ENCODE results near the gene KANSL1.
"Not testable (repeated sequence)": the region's sequence is repeated elsewhere in the genome, so short reads cannot be mapped to it uniquely, and the experiment has no call there.

The KANSL1 gene

GRCh38 chr17:46117117-46117516 is 76.1 kb downstream of the KANSL1 start:
- DNase-seq (ENCODE audit: low read depth): no peak

- DNase-seq (ENCODE audit: low read depth): no peak
These were observed 77.5 kb downstream of the KANSL1 start for GRCh38 chr17:46115699-46116098.

- not testable (repeated sequence) for DNase-seq (ENCODE audit: low read depth)
These were observed 82.0 kb downstream of the KANSL1 start for GRCh38 chr17:46111236-46111635.

- no peak for DNase-seq (ENCODE audit: low read depth)
These were observed 83.0 kb downstream of the KANSL1 start for GRCh38 chr17:46110219-46110618.

GRCh38 chr17:46109603-46110189 is 83.5 kb downstream of the KANSL1 start:
- no peak for DNase-seq (ENCODE audit: low read depth)

- no peak for DNase-seq (ENCODE audit: low read depth)
These were observed 84.6 kb downstream of the KANSL1 start for GRCh38 chr17:46108550-46109110.

GRCh38 chr17:46108120-46108519 is 85.1 kb downstream of the KANSL1 start:
- DNase-seq (ENCODE audit: low read depth): no peak

GRCh38 chr17:46106966-46107644 is 86.1 kb downstream of the KANSL1 start:
- no peak for DNase-seq (ENCODE audit: low read depth)

GRCh38 chr17:46102806-46103205 is 90.4 kb downstream of the KANSL1 start:
- DNase-seq (ENCODE audit: low read depth): not testable (repeated sequence)

GRCh38 chr17:46101785-46102617 is 91.2 kb downstream of the KANSL1 start:
- DNase-seq (ENCODE audit: low read depth): not testable (repeated sequence)

GRCh38 chr17:46100590-46100989 is 92.6 kb downstream of the KANSL1 start:
- no peak for DNase-seq (ENCODE audit: low read depth)

- DNase-seq (ENCODE audit: low read depth): no peak
These were observed 93.4 kb downstream of the KANSL1 start for GRCh38 chr17:46099865-46100264.

GRCh38 chr17:46097497-46097896 is 95.7 kb downstream of the KANSL1 start:
- no peak for DNase-seq (ENCODE audit: low read depth)

GRCh38 chr17:46092991-46093390 is 100.2 kb downstream of the KANSL1 start:
- DNase-seq (ENCODE audit: low read depth): no peak

GRCh38 chr17:46090871-46091270 is 102.4 kb downstream of the KANSL1 start:
- no peak for DNase-seq (ENCODE audit: low read depth)

- no peak for DNase-seq (ENCODE audit: low read depth)
These were observed 103.8 kb downstream of the KANSL1 start for GRCh38 chr17:46089389-46089965.

GRCh38 chr17:46088595-46088994 is 104.6 kb downstream of the KANSL1 start:
- DNase-seq (ENCODE audit: low read depth): no peak

GRCh38 chr17:46087871-46088270 is 105.4 kb downstream of the KANSL1 start:
- DNase-seq (ENCODE audit: low read depth): not testable (repeated sequence)

GRCh38 chr17:46086821-46087220 is 106.4 kb downstream of the KANSL1 start:
- DNase-seq (ENCODE audit: low read depth): no peak

- DNase-seq (ENCODE audit: low read depth): no peak
These were observed 107.7 kb downstream of the KANSL1 start for GRCh38 chr17:46085522-46085921.

- no peak for DNase-seq (ENCODE audit: low read depth)
These were observed 111.0 kb downstream of the KANSL1 start for GRCh38 chr17:46082257-46082656.

GRCh38 chr17:46081018-46081320 is 112.3 kb downstream of the KANSL1 start:
- DNase-seq (ENCODE audit: low read depth): no peak

Measured in stimulated activated CD8-positive, alpha-beta memory T cell treated with anti-CD3 and anti-CD28 coated beads, Interleukin-12 subunit alpha, Interleukin-12 subunit beta, amount 100 ng/mL, for 1 hour (primary cell).